Body of pancreas (tissue), 4 donors: ENCODE data around the gene ARHGEF28.

Source experiments
- POLR2A ChIP-seq, 3 donors: fragments of 450-650 bp; IDR thresholded peaks; one replicate each; pipeline ENCODE4 v1.6.1; 2016; ENCODE audit warnings: antibody characterized with exemption in 3 of 3, mild to moderate bottlenecking in 2 of 3
- TF ChIP-seq, protein P1 (sequence below), 7 experiments: fragments of 450-650 bp in 4 of 7; fragments of 200-600 bp in 3 of 7; sonication (generic) in 3 of 7; IDR thresholded peaks; one replicate each; pipeline ENCODE4 v1.5.1; 2016 to 2019; ENCODE audit warnings: antibody characterized with exemption in 7 of 7

DNA sequence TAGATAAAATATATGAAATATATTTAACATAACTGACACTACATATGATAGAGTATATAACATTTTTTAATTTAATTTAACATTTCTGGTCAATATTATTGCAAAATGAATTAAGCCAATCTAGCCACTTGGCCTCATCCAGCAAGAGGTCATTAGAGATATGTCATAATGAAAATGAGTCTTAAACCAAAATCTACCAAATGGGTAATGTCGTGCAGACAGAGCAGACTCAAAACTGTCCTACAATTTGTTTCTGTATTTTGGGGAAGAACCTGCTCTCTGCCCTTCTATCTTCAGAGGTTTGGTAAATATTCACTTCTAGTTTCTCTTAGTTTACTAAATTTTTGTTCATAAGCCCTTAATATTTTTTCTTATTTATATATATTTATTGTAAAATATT lies 61.4 kb downstream of the ARHGEF28 start:
- TF ChIP-seq, protein P1, sequence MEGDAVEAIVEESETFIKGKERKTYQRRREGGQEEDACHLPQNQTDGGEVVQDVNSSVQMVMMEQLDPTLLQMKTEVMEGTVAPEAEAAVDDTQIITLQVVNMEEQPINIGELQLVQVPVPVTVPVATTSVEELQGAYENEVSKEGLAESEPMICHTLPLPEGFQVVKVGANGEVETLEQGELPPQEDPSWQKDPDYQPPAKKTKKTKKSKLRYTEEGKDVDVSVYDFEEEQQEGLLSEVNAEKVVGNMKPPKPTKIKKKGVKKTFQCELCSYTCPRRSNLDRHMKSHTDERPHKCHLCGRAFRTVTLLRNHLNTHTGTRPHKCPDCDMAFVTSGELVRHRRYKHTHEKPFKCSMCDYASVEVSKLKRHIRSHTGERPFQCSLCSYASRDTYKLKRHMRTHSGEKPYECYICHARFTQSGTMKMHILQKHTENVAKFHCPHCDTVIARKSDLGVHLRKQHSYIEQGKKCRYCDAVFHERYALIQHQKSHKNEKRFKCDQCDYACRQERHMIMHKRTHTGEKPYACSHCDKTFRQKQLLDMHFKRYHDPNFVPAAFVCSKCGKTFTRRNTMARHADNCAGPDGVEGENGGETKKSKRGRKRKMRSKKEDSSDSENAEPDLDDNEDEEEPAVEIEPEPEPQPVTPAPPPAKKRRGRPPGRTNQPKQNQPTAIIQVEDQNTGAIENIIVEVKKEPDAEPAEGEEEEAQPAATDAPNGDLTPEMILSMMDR (IDR thresholded peaks at IDR 0.05): no peak
- no peak for TF ChIP-seq POLR2A (IDR thresholded peaks at IDR 0.05)
